Chondrocyte (in vitro differentiated cells): Measurements from ENCODE around the gene TMUB2. TPM values are rescaled to one million over a fixed set of nuclear protein-coding genes. Genes with fewer than 3 reads are reported as not detected.

ENCODE experiments used
- DNase-seq: peaks from one replicate; pipeline ENCODE4 v3.0.0; 2021; ENCODE audit warnings: mixed read lengths, low spot score
- H3K27ac Mint-ChIP-seq: one replicate; pipeline ENCODE4 v1.8.0; 2021; ENCODE audit warnings: mild to moderate bottlenecking, moderate library complexity, mixed read lengths; ENCODE audit not compliant: unreplicated experiment
- H3K27me3 Mint-ChIP-seq: 2 replicates; pipeline ENCODE4 v1.8.0; 2021; ENCODE audit warnings: low read depth, mixed read lengths
- H3K36me3 Mint-ChIP-seq: 2 replicates; pipeline ENCODE4 v1.8.0; 2021; ENCODE audit warnings: low read depth, mixed read lengths
- H3K4me1 Mint-ChIP-seq: 2 replicates; pipeline ENCODE4 v1.8.0; 2021; ENCODE audit warnings: low read depth, mild to moderate bottlenecking, mixed read lengths
- H3K4me3 Mint-ChIP-seq: one replicate; pipeline ENCODE4 v1.8.0; 2021; ENCODE audit warnings: mild to moderate bottlenecking, moderate library complexity, mixed read lengths; ENCODE audit not compliant: unreplicated experiment
- H3K9me3 Mint-ChIP-seq: 2 replicates; pipeline ENCODE4 v1.8.0; 2021; ENCODE audit warnings: low read depth, mixed read lengths
- CTCF ChIP-seq: fragments of 200-600 bp; sonication (generic); IDR thresholded peaks from 2 replicates; pipeline ENCODE4 v1.5.0; 2021; ENCODE audit warnings: antibody characterized with exemption, mild to moderate bottlenecking, moderate library complexity
- total RNA-seq: library from RNA; stranded (reverse); gene quantifications from 3 replicates; pipeline ENCODE4 v1.2.1, GENCODE V29; 2021

TMUB2 gene
- total RNA-seq, 1 donor from 2014 or later, result 34.8 TPM

- H3K9me3 Mint-ChIP-seq, result no peaks in the 10 kb centered on the region
- no peak within 1 kb of the TSS for H3K4me3 Mint-ChIP-seq
- H3K4me1 Mint-ChIP-seq, result peaks cover 16% of the 10 kb centered on the region
- peaks cover 1% of the 10 kb centered on the region for H3K36me3 Mint-ChIP-seq
- DNase-seq, result no peak
- TF ChIP-seq CTCF, result no peak
- peak within 1 kb of the TSS; percentile 12 for H3K27ac Mint-ChIP-seq
- no peaks in the 10 kb centered on the region for H3K27me3 Mint-ChIP-seq
Observed at GRCh38 chr17:44170499-44171201, 16.1 kb upstream of the TMUB2 start, which contains the start of gene ASB16. ASB16 (plus strand) TSS chr17:44170704; CDS start chr17:44170790, 86 bp downstream.

- peaks cover 5% of the 10 kb centered on the region for H3K36me3 Mint-ChIP-seq
- no peaks in the 10 kb centered on the region for H3K9me3 Mint-ChIP-seq
- no peak for TF ChIP-seq CTCF
- H3K27ac Mint-ChIP-seq, result peak overlapping the region; percentile 57
- peaks cover 16% of the 10 kb centered on the region for H3K4me1 Mint-ChIP-seq
- no peaks in the 10 kb centered on the region for H3K27me3 Mint-ChIP-seq
- DNase-seq, result no peak
- no peak overlapping the region for H3K4me3 Mint-ChIP-seq
Observed at GRCh38 chr17:44171931-44172455, 14.8 kb upstream of the TMUB2 start.

- Mint-ChIP-seq H3K4me3 (no peak overlapping the region), H3K27me3 (no peaks in the 10 kb centered on the region), H3K9me3 (no peaks in the 10 kb centered on the region), H3K36me3 (peaks cover 8% of the 10 kb centered on the region), H3K27ac (no peak overlapping the region), H3K4me1 (peaks cover 9% of the 10 kb centered on the region)
- TF ChIP-seq CTCF, result no peak
- no peak for DNase-seq
Observed at GRCh38 chr17:44174427-44174826, 12.3 kb upstream of the TMUB2 start.

GRCh38 chr17:44176257-44176656, 10.5 kb upstream of the TMUB2 start:
- Mint-ChIP-seq H3K4me3 (no peak overlapping the region), H3K27ac (no peak overlapping the region), H3K36me3 (peaks cover 8% of the 10 kb centered on the region), H3K27me3 (no peaks in the 10 kb centered on the region), H3K9me3 (no peaks in the 10 kb centered on the region), H3K4me1 (no peaks in the 10 kb centered on the region)
- TF ChIP-seq CTCF, result no peak
- no peak for DNase-seq

GRCh38 chr17:44176671-44177501, 9.9 kb upstream of the TMUB2 start:
- no peak overlapping the region for H3K27ac Mint-ChIP-seq
- H3K9me3 Mint-ChIP-seq, result no peaks in the 10 kb centered on the region
- no peaks in the 10 kb centered on the region for H3K27me3 Mint-ChIP-seq
- H3K36me3 Mint-ChIP-seq, result peaks cover 11% of the 10 kb centered on the region
- DNase-seq, result no peak
- H3K4me3 Mint-ChIP-seq, result no peak overlapping the region
- TF ChIP-seq CTCF, result no peak
- H3K4me1 Mint-ChIP-seq, result no peaks in the 10 kb centered on the region
